HepG2 (cell line): ENCODE results near the gene CLP1.

ENCODE experiments used
- CEBPB ChIP-seq: IDR thresholded peaks from 2 replicates; pipeline ENCODE4 v1.6.1; 2011; ENCODE audit warnings: low read depth, low read length, improper control_type of control experiment, borderline replicate concordance
- CENPBD1 ChIP-seq: sonication (generic); formaldehyde crosslinking; IDR thresholded peaks from 2 replicates; pipeline ENCODE4 v1.8.0; 2022; ENCODE audit warnings: missing genetic modification reagents, low read depth, mild to moderate bottlenecking, borderline replicate concordance
- CTCF ChIP-seq: sonication (generic); formaldehyde crosslinking; IDR thresholded peaks from 2 replicates; pipeline ENCODE4 v1.5.0; 2020; ENCODE audit warnings: mild to moderate bottlenecking, missing genetic modification reagents, moderate library complexity
- ELF1 ChIP-seq: sonication (generic); formaldehyde crosslinking; IDR thresholded peaks from 2 replicates; pipeline ENCODE4 v1.4.0; 2020; ENCODE audit warnings: missing genetic modification reagents
- EP300 ChIP-seq, 3 experiments: sonication (generic) in 1 of 3; formaldehyde crosslinking in 1 of 3; IDR thresholded peaks; 2 replicates each; pipeline versions ENCODE4 v1.5.1 to v1.6.1; 2011 to 2020; ENCODE audit warnings: low read depth in 2 of 3, low read length in 2 of 3, borderline replicate concordance in 1 of 3, improper control_type of control experiment in 1 of 3, mild to moderate bottlenecking in 1 of 3, missing genetic modification reagents in 1 of 3, moderate library complexity in 1 of 3
- HDAC2 ChIP-seq: sonication (generic); formaldehyde crosslinking; IDR thresholded peaks from 2 replicates; pipeline ENCODE4 v1.4.0; 2020; ENCODE audit warnings: missing genetic modification reagents
- POLR2A ChIP-seq, 2 experiments: IDR thresholded peaks; 2 replicates each; pipeline ENCODE4 v1.6.1; 2011; ENCODE audit warnings: low read depth in 2 of 2, low read length in 2 of 2, mild to moderate bottlenecking in 1 of 2, moderate library complexity in 1 of 2; ENCODE audit not compliant: insufficient read depth in 1 of 2
- ZNF225 ChIP-seq: sonication (generic); formaldehyde crosslinking; IDR thresholded peaks from 2 replicates; pipeline ENCODE4 v1.4.0; 2020; ENCODE audit warnings: mild to moderate bottlenecking, missing genetic modification reagents
- ZNF430 ChIP-seq: sonication (generic); formaldehyde crosslinking; IDR thresholded peaks from 2 replicates; pipeline ENCODE4 v1.9.0; 2021; ENCODE audit warnings: mild to moderate bottlenecking, missing genetic modification reagents
- ZNF691 ChIP-seq: sonication (generic); formaldehyde crosslinking; IDR thresholded peaks from 2 replicates; pipeline ENCODE4 v1.4.0; 2020; ENCODE audit warnings: missing genetic modification reagents, low read depth, mild to moderate bottlenecking, borderline replicate concordance
- ZNF777 ChIP-seq: sonication (generic); formaldehyde crosslinking; IDR thresholded peaks from 2 replicates; pipeline ENCODE4 v1.4.0; 2020; ENCODE audit warnings: missing genetic modification reagents
- ZNF781 ChIP-seq: sonication (generic); formaldehyde crosslinking; IDR thresholded peaks from 2 replicates; pipeline ENCODE4 v1.5.1; 2020; ENCODE audit warnings: borderline replicate concordance, mild to moderate bottlenecking, missing genetic modification reagents; ENCODE audit errors: not compliant biosample characterization
- TF ChIP-seq, protein P1 (sequence below): sonication (generic); formaldehyde crosslinking; IDR thresholded peaks from 2 replicates; pipeline ENCODE4 v1.4.0; 2020; ENCODE audit warnings: missing genetic modification reagents, borderline replicate concordance
- TF ChIP-seq, protein P2 (sequence below): sonication (generic); formaldehyde crosslinking; IDR thresholded peaks from 2 replicates; pipeline ENCODE4 v1.4.0; 2020; ENCODE audit warnings: mild to moderate bottlenecking, missing genetic modification reagents

DNA sequence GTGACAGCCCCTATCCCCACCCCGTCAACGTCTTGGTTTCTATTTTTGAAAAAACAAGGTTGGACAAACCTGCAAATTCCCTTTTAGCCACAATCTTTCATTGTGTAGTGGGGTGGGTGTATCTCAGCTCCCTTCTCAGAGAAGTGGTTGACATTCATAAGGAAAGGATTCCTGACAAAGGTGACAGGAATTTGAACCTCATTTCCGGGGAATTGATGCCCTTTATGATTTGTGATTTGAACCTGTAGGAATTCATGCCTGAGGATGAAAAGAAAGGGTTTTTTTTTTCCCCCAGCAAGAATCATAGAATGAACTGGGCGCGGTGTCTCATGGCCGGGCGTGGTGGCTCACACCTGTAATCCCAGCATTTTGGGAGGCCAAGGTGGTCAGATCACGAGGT is 22.3 kb upstream of the CLP1 start:
- TF ChIP-seq POLR2A (IDR thresholded peaks at IDR 0.05; ENCODE audit: insufficient read depth in 1 of 2, low read depth in 2 of 2, low read length in 2 of 2) (no peak), ZNF225 (CRISPR knock-in tag) (no peak), HDAC2 (CRISPR knock-in tag) (no peak), ZNF691 (no peak), EP300 (IDR thresholded peaks at IDR 0.05; ENCODE audit: low read depth in 2 of 2, low read length in 2 of 2) (no peak), EP300 (CRISPR knock-in tag; IDR thresholded peaks at IDR 0.05; ENCODE audit: borderline replicate concordance) (no peak), ZNF777 (CRISPR knock-in tag) (no peak), ZNF781 (CRISPR knock-in tag) (no peak), CENPBD1 (CRISPR knock-in tag) (no peak), CTCF (CRISPR knock-in tag) (no peak), ZNF430 (CRISPR knock-in tag) (no peak), CEBPB (no peak), ELF1 (CRISPR knock-in tag) (no peak)
- TF ChIP-seq, protein P1, sequence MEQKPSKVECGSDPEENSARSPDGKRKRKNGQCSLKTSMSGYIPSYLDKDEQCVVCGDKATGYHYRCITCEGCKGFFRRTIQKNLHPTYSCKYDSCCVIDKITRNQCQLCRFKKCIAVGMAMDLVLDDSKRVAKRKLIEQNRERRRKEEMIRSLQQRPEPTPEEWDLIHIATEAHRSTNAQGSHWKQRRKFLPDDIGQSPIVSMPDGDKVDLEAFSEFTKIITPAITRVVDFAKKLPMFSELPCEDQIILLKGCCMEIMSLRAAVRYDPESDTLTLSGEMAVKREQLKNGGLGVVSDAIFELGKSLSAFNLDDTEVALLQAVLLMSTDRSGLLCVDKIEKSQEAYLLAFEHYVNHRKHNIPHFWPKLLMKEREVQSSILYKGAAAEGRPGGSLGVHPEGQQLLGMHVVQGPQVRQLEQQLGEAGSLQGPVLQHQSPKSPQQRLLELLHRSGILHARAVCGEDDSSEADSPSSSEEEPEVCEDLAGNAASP (CRISPR knock-in tag), result no peak
- TF ChIP-seq, protein P2, sequence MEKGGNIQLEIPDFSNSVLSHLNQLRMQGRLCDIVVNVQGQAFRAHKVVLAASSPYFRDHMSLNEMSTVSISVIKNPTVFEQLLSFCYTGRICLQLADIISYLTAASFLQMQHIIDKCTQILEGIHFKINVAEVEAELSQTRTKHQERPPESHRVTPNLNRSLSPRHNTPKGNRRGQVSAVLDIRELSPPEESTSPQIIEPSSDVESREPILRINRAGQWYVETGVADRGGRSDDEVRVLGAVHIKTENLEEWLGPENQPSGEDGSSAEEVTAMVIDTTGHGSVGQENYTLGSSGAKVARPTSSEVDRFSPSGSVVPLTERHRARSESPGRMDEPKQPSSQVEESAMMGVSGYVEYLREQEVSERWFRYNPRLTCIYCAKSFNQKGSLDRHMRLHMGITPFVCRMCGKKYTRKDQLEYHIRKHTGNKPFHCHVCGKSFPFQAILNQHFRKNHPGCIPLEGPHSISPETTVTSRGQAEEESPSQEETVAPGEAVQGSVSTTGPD (CRISPR knock-in tag), result no peak
